NCI-H2081 (cell line): ENCODE data around the gene PPP2R5B.

Experiments used
- DNase-seq, 2 experiments: peaks; one replicate each; lab custom pipeline; 2025; lab: John Stamatoyannopoulos, UW

PPP2R5B gene

GRCh38 chr11:64908766-64909165, 15.7 kb upstream of the PPP2R5B start:
- DNase-seq: no peak

DNA sequence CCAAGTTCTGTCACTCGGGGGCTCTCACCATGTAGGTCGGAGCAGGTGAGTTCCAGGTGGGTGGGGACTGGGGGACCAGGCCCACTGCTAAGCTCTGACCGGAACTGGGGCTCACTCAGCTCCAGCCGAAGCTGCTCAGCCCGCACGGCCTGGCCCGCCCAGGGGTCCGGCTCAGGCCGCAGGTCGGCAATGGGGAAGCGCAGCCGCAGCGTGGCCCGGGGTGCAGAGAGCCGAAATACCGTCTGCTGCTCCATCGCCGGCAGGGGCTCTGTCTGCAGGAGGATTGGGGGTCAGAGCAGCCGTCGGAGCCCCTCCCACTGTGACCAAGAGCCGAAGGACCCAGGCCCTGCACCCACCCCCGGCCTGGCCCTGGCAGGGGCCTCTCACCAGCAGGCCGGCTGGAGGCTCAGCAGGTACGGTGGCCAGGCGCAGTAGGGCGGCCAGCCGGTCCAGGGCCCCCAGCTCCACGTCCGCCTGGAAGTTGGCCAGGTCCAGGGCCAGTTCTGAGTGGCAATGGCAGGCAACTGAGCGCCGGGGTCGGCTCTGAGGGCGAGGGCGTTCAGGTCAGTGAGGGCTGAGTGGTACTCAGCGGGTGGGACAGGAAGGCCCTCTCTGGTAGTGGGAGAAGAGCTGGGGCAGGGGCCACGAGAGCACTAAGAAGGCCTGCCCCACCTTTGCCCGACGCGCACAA, 14.7 kb upstream of the PPP2R5B start:
- no peak for DNase-seq

DNA sequence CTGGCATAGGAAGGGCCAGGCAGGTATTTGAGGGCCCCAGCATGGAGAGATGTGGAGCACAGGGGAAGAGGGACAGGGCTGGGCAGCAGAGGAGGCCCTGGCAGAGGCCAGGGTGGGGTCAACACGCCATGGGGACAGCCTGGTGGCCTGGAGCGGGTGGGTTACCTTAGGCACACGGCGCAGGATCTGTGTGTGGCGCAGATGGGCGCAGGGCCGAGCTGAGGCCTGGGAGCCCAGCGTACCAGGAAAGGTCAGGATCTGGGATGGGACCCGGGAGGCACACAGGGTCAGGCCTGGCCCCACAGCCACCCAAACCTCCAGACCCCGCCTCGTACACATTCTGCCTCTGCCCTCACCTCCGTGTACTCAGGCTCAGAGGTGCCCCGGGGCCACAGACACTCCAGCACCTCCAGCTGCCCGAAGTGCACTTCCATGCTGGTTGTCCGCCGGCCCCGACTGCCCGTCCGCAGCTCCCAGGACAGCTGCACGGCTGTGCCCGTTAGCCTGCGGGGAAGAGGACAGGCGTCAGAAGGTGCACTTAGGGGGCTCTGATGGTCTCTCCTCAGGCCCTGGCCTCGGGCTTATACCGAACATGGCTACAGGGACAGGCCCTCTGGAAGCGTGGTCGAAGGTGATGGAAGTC, 13.9 kb upstream of the PPP2R5B start:
- no peak for DNase-seq

- no peak for DNase-seq
Observed at GRCh38 chr11:64911142-64911541, 13.3 kb upstream of the PPP2R5B start.

- DNase-seq: no peak
Observed at GRCh38 chr11:64911689-64912088, 12.8 kb upstream of the PPP2R5B start.

GRCh38 chr11:64913171-64913727, 11.2 kb upstream of the PPP2R5B start:
- DNase-seq: no peak

GRCh38 chr11:64914123-64914522, 10.4 kb upstream of the PPP2R5B start:
- DNase-seq: no peak

DNA sequence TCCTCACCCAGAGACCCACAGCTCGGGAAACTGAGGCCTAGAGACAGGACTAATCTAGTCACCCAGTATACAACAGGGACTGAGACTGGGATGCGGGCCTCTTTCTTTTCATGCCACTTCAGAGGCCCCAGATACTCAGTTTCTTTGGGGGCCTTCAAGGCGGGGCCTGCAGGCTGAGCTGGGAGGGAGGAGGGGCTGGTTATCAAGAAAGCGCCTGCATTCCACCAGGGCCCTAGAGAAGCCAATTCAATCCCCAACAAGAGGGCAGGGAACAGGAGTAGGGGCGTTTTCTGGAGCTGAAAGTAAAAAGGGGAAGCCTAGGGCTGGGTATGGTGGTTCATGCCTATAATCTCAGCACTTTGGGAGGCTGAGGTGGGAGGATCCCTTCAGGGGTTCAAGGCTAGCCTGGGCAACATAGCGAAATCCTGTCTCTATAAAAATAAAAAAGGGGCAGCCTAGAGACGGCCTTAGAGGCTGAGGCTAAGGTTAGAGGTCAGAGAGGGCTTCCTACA, 9.1 kb upstream of the PPP2R5B start:
- DNase-seq: no peak

- DNase-seq: peak; percentile 5 to 23
Observed at GRCh38 chr11:64916040-64916774, 8.3 kb upstream of the PPP2R5B start.

DNA sequence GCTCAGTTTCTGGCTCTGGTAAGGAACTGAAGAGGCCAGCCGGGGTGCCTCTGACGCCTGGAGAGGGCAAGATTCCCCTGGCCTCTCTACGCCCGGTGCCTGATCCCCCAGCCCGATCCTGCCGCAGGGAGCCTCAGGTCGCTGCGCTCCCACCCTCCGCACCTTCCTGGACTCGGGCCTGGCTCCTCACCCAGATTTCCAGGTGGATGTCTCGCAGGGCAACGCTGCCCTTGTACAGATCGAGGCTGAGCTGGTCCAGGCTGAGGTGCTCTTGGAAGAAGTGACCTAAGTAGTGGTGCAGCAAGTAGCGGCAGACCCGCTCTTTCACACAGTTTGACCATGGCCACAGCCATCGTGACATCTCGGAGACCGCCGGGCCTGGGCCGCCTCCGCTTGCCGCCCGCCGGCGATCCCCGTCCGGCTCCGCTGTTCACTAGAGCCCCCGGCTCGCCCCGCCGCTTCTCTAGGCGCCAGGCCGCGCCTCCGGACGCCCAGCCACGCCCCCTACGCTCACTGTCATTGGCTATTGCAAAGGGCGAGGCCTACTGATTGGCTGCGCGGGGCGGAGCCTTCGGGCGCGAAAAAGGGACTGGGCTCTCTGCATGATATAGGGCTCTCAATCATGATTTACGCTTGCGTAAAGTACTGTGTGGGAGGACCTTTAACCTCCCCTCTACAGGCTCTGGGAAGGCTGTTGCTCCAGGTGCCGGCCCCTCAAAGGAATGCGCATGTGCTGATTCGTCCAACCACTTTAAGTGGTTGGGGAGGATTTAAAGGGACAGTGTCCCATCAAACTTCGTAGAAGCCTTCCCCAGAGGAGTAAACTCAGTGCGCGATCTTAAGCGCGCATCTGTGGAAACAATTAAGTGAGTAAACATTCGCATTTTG, 7.5 kb upstream of the PPP2R5B start, which contains the start of gene ATG2A:
TSS of gene ATG2A (minus strand) at position 435 of the 888 bp plus-strand sequence. CDS start at position 361, 74 bp downstream.
- DNase-seq: peak; percentile 98 to 99

GRCh38 chr11:64917663-64917995, 6.9 kb upstream of the PPP2R5B start:
- no peak for DNase-seq

- DNase-seq: no peak
Observed at GRCh38 chr11:64918017-64918416, 6.5 kb upstream of the PPP2R5B start.

DNA sequence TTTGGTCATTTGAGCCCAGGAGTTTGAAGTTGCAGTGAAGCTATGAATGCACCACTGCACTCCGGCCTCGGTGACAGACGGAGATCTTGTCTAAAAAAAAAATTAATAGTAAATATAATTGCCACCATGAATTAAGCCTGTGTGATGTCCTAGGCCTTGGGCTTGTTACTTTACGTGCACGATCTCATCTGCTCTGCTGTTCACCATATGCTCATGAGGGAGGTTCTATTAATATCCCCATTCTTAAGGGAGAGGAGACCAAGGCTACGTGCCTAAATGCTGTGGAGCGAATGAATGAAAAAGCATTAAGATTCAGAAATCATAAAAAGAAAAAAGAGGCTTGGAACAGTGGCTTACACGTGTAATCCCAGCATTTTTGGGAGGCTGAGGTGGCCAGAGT, 4.9 kb upstream of the PPP2R5B start:
- no peak for DNase-seq

GRCh38 chr11:64920124-64920523, 4.4 kb upstream of the PPP2R5B start:
- DNase-seq: no peak

DNA sequence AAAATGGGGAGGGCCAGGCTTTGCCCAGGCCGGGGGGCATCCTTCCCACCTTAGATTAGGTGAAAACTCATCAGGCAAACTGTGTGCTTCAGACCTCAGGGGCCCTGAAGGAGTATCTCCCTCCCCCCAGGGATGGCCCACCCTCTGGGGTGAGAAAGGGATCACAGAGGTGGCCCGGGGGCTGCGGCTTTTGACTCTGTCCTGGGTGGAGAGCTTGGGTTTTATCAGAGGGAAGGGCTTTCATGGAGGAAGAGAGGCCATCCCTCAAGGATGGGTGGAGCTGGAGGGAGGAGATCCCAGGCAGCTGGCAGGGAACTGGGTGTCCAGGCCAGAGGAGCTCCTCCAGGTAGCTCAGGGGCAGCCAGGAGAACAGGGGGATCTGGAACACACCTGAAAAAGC, 3.1 kb upstream of the PPP2R5B start:
- DNase-seq: no peak

- no peak for DNase-seq
Observed at GRCh38 chr11:64923151-64923661, 1.3 kb upstream of the PPP2R5B start.

GRCh38 chr11:64924910-64925284, 408 bp downstream of the PPP2R5B start:
- DNase-seq: no peak

DNA sequence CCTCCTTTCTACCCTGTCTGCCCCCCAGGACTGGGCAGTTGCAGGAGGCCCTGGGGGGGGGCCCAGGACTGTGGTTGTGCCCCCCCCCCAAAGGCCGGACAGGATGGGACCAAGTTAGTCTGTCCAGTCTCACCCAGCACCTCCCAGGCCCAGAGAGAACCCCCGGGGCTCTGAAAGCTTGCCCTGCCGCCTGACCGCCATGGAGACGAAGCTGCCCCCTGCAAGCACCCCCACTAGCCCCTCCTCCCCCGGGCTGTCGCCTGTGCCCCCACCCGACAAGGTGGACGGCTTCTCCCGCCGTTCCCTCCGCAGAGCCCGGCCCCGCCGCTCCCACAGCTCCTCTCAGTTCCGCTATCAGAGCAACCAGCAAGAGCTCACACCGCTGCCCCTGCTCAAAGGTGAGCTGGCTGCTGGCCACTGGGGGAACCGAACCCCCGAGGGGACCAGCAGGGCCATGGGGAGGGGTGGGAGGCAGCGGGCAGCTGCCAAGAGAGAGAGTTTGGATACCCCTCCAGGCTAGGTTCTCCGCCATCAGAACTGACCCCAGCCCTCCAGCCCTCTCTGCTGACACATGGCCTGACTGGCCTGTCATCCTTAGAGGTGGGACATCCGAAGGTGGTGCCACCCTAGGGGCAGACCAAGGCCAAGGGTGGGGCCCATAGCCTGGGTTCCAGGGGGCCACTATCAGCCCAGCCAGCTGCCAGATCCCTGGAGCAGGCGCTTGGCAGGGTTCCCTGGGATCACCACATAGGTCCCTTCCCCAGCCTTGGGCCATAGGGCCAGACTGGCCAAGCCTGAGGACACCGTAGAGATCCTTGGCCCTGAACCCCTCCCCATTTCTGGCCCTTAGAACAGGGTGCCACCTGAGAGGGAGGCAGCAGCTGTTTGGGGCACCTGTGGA, 1.3 kb downstream of the PPP2R5B start:
- no peak for DNase-seq

DNA sequence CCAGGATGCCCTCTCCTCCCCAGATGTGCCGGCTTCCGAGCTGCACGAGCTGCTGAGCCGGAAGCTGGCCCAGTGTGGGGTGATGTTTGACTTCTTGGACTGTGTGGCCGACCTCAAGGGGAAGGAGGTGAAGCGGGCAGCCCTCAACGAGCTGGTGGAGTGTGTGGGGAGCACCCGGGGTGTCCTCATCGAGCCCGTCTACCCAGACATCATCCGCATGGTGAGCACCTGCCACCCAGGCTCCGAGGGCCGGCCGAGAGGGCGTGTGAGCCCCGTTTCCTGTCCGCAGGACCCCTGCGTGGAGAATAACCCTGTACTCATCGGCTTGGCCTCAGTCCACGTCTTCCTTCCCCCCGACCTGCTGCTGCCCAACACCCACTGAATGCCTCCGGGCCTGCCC, 2.2 kb downstream of the PPP2R5B start:
- no peak for DNase-seq

- DNase-seq: no peak
Observed at GRCh38 chr11:64928957-64929356, 4.5 kb downstream of the PPP2R5B start.
